ENCODE data around the gene KLHL3.

- TF ChIP-seq CTCF (conservative IDR thresholded peaks at IDR 0.05; ENCODE audit: low read depth, low read length) (no peak), EZH2phosphoT487 (IDR thresholded peaks at IDR 0.05; ENCODE audit: borderline replicate concordance, low read length) (no peak), EZH2 (IDR thresholded peaks at IDR 0.05; ENCODE audit: low read length, unreplicated experiment) (no peak)
Measured at GRCh38 chr5:137610598-137610997, 125.3 kb downstream of the KLHL3 start.

Data from PC-3 (cell line).